HG03097 (cell line): ENCODE data around the gene PLXNB3.
"Not testable (repeated sequence)": the region's sequence is repeated elsewhere in the genome, so short reads cannot be mapped to it uniquely, and the experiment has no call there.

Experiments
- ATAC-seq: cut with Tn5 transposase; IDR thresholded peaks from one replicate; pipeline ENCODE4 v1.9.1; 2021; ENCODE audit not compliant: unreplicated experiment, low FRiP score

PLXNB3 gene

GRCh38 chrX:153731845-153732215 is 32.2 kb upstream of the PLXNB3 start:
- no peak for ATAC-seq

GRCh38 chrX:153732401-153732800 is 31.6 kb upstream of the PLXNB3 start:
- no peak for ATAC-seq

GRCh38 chrX:153733651-153734240 is 30.3 kb upstream of the PLXNB3 start:
- no peak for ATAC-seq

- ATAC-seq, result no peak
Measured at GRCh38 chrX:153734871-153735270, 29.2 kb upstream of the PLXNB3 start.

- ATAC-seq, result no peak
Measured at GRCh38 chrX:153735274-153735673, 28.8 kb upstream of the PLXNB3 start.

- no peak for ATAC-seq
Measured at GRCh38 chrX:153736071-153736820, 27.8 kb upstream of the PLXNB3 start.

- ATAC-seq, result no peak
Measured at GRCh38 chrX:153736871-153737441, 27.1 kb upstream of the PLXNB3 start.

GRCh38 chrX:153738056-153738605 is 25.9 kb upstream of the PLXNB3 start:
- ATAC-seq, result no peak

GRCh38 chrX:153739754-153740486 is 24.1 kb upstream of the PLXNB3 start:
- no peak for ATAC-seq

- no peak for ATAC-seq
Measured at GRCh38 chrX:153740631-153741222, 23.3 kb upstream of the PLXNB3 start.

GRCh38 chrX:153741446-153741845 is 22.6 kb upstream of the PLXNB3 start:
- ATAC-seq, result no peak

- ATAC-seq, result not testable (repeated sequence)
Measured at GRCh38 chrX:153742111-153742510, 21.9 kb upstream of the PLXNB3 start.

GRCh38 chrX:153742796-153743467 is 21.1 kb upstream of the PLXNB3 start:
- ATAC-seq, result not testable (repeated sequence)

GRCh38 chrX:153743468-153744209 is 20.4 kb upstream of the PLXNB3 start:
- not testable (repeated sequence) for ATAC-seq

GRCh38 chrX:153744210-153745066 is 19.6 kb upstream of the PLXNB3 start:
- ATAC-seq, result no peak

- ATAC-seq, result not testable (repeated sequence)
Measured at GRCh38 chrX:153745067-153745433, 19.0 kb upstream of the PLXNB3 start.

- no peak for ATAC-seq
Measured at GRCh38 chrX:153746359-153746758, 17.7 kb upstream of the PLXNB3 start.

- not testable (repeated sequence) for ATAC-seq
Measured at GRCh38 chrX:153746991-153747390, 17.1 kb upstream of the PLXNB3 start.
